Measurements from ENCODE around the gene HHIP. TPM values are rescaled to one million over a fixed set of nuclear protein-coding genes. Genes with fewer than 3 reads are reported as not detected.

Gene HHIP
- total RNA-seq, 1 donor from 2014 or later, result 247 TPM

DNA sequence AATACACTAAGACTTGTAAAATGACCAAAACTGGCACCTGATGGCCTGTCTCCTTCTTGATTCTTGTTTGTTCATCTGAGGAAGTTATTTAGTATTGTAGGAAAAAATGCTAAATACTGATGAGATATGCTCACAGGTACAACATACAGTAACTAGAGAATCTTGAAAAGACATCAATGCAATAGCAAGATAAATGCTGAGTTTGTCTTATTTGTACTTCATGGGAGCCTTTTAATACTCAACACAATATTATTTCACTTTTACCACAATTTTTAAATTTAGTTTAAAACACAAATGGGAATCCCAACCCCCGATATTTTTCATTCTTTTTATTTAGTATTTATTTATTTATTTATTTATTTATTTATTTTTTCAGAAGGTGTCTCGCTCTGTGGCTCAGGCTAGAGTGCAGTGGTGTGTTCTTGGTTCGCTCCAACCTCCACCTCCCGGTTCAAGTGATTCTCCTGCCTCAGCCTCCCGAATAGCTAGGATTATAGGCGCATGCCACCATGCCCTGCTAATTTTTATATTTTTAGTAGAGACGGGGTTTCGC lies 12.1 kb downstream of the HHIP start:
- intact Hi-C loops (cut with DNase I), result no loop called here
- DNase-seq (no peak), ATAC-seq (no peak)
- H3K27ac ChIP-seq, result no peak overlapping the region
- H3K36me3 ChIP-seq, result no peaks in the 10 kb centered on the region
- H3K4me1 ChIP-seq, result no peaks in the 10 kb centered on the region
- H3K27me3 ChIP-seq, result no peaks in the 10 kb centered on the region
- H3K9me3 ChIP-seq, result no peaks in the 10 kb centered on the region
- TF ChIP-seq, protein P1, sequence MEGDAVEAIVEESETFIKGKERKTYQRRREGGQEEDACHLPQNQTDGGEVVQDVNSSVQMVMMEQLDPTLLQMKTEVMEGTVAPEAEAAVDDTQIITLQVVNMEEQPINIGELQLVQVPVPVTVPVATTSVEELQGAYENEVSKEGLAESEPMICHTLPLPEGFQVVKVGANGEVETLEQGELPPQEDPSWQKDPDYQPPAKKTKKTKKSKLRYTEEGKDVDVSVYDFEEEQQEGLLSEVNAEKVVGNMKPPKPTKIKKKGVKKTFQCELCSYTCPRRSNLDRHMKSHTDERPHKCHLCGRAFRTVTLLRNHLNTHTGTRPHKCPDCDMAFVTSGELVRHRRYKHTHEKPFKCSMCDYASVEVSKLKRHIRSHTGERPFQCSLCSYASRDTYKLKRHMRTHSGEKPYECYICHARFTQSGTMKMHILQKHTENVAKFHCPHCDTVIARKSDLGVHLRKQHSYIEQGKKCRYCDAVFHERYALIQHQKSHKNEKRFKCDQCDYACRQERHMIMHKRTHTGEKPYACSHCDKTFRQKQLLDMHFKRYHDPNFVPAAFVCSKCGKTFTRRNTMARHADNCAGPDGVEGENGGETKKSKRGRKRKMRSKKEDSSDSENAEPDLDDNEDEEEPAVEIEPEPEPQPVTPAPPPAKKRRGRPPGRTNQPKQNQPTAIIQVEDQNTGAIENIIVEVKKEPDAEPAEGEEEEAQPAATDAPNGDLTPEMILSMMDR (IDR thresholded peaks at IDR 0.05), result no peak
- H3K4me3 ChIP-seq, result no peak overlapping the region

DNA sequence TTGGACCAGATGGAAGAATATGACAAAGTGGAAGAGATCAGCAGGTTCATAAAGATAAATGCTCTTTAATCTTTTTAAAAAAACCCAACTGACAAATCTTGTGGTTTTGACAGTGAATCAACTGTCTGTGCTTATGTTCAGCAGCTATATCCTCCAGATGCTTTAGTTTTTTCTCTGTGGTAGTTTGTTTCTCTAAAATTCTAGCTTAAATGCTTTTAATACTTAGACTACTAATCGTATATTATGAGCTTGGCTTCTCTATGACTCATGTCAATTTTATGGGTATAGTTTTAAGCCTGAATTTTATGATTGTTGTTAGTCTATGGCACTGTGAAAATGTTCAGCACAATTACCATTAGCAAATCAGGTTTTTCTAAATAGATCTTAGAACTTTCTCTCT lies 12.9 kb downstream of the HHIP start:
- Histone ChIP-seq H3K9me3 (no peaks in the 10 kb centered on the region), H3K4me3 (no peak overlapping the region), H3K27ac (no peak overlapping the region), H3K27me3 (no peaks in the 10 kb centered on the region), H3K4me1 (no peaks in the 10 kb centered on the region), H3K36me3 (no peaks in the 10 kb centered on the region)
- ATAC-seq (no peak), DNase-seq (no peak)
- TF ChIP-seq, protein P1 (IDR thresholded peaks at IDR 0.05), result no peak
- intact Hi-C loops (cut with DNase I), result no loop called here

DNA sequence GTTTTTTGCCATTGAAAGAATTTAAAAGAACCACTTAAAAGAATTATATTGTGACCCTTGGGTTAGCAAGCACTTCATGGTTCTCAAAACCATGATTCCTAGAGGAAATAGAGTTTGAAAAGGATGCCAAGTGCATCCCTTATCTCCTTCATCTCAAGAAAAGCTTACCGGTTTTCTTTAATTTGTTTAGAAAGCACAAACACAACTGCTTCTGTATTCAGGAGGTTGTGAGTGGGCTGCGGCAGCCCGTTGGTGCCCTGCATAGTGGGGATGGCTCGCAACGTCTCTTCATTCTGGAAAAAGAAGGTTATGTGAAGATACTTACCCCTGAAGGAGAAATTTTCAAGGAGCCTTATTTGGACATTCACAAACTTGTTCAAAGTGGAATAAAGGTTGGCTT lies 13.5 kb downstream of the HHIP start:
- TF ChIP-seq, protein P1 (IDR thresholded peaks at IDR 0.05), result no peak
- intact Hi-C loops (cut with DNase I), result no loop called here
- H3K27ac ChIP-seq, result no peak overlapping the region
- no peaks in the 10 kb centered on the region for H3K27me3 ChIP-seq
- H3K36me3 ChIP-seq, result no peaks in the 10 kb centered on the region
- no peak overlapping the region for H3K4me3 ChIP-seq
- ATAC-seq, result no peak
- no peaks in the 10 kb centered on the region for H3K4me1 ChIP-seq
- H3K9me3 ChIP-seq, result no peaks in the 10 kb centered on the region
- no peak for DNase-seq

DNA sequence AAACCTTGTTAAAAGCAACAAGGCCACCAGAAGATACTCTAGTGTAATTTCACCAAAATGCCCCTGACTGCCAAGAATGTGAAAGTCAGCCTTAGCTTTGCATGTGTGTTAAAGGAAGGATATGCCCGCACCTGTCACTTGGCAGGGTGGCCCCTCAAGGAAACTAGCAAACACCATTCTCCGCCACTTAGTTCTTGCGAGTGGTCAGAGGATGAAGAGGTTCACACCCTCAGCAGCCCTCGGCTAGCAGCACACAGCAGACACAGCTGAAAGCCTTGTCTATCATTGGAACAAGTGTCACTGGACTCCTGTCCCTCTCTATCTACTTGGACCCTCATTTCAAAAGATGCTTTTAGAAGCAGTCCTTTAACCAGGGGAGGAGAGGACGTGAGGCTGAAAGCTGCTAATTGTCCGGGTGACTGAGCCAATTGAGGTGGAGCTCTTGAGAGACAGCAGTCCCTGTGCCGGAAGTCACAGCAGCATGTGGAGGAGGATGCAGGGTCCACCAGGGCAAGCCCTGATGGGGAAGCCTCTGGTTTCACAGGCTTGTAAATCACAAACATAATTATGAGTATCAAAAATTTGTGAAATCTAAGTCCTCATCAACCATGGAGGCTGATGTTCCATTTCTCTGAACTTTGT lies 18.0 kb downstream of the HHIP start:
- H3K36me3 ChIP-seq, result no peaks in the 10 kb centered on the region
- no peak overlapping the region for H3K27ac ChIP-seq
- no peaks in the 10 kb centered on the region for H3K4me1 ChIP-seq
- intact Hi-C loops (cut with DNase I), result no loop called here
- TF ChIP-seq, protein P1 (IDR thresholded peaks at IDR 0.05), result no peak
- no peaks in the 10 kb centered on the region for H3K9me3 ChIP-seq
- no peak overlapping the region for H3K4me3 ChIP-seq
- H3K27me3 ChIP-seq, result no peaks in the 10 kb centered on the region
- DNase-seq (no peak), ATAC-seq (no peak)

DNA sequence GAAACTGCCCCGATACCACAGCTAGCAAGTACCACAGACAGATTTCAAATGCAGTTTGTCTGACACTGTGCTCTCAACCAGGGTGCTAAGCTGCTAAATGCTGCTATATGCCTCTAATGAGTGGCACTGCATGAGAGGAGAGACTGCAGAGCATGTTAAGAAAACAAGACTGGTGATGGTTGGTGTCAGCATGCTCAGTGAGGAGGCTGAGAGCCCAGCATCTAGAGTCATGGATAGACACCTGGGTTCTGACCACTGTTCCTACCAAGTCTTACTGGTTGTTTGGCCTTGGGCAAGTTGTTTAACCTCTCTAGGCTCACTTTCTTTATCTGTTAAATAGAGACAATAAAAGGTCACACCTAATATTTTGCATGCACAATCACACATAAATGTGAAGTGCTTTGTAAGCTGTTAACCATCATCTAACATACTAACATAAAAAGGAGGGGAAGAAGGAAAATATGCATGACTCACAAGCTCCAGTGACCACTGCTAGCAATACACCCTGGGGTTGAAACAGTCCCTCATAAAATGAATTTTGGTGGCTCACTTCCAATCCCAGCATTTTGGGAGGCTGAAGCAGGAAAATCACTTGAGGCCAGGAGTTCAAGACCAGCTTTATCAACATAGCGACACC lies 20.7 kb downstream of the HHIP start:
- Histone ChIP-seq H3K36me3 (no peaks in the 10 kb centered on the region), H3K4me3 (no peak overlapping the region), H3K27ac (no peak overlapping the region), H3K9me3 (no peaks in the 10 kb centered on the region), H3K4me1 (no peaks in the 10 kb centered on the region), H3K27me3 (no peaks in the 10 kb centered on the region)
- TF ChIP-seq, protein P1 (IDR thresholded peaks at IDR 0.05), result no peak
- DNase-seq (no peak), ATAC-seq (no peak)
- intact Hi-C loops (cut with DNase I), result no loop called here

Measured in upper lobe of right lung (tissue), 1 donor.